Stimulated activated CD4-positive, alpha-beta T cell treated with anti-CD3 and anti-CD28 coated beads, TNF-alpha, amount 100 ng/mL, for 48 hours (primary cell): Measurements from ENCODE around the gene LRRC19.
A peak's percentile ranks its signal among the peaks of the same experiment; 100 is the strongest.

ENCODE experiments used
- DNase-seq, 3 donors: peaks; one replicate each; pipeline ENCODE4 v3.0.0-alpha.2; 2020; ENCODE audit warnings: low read depth in 3 of 3

Gene LRRC19

DNA sequence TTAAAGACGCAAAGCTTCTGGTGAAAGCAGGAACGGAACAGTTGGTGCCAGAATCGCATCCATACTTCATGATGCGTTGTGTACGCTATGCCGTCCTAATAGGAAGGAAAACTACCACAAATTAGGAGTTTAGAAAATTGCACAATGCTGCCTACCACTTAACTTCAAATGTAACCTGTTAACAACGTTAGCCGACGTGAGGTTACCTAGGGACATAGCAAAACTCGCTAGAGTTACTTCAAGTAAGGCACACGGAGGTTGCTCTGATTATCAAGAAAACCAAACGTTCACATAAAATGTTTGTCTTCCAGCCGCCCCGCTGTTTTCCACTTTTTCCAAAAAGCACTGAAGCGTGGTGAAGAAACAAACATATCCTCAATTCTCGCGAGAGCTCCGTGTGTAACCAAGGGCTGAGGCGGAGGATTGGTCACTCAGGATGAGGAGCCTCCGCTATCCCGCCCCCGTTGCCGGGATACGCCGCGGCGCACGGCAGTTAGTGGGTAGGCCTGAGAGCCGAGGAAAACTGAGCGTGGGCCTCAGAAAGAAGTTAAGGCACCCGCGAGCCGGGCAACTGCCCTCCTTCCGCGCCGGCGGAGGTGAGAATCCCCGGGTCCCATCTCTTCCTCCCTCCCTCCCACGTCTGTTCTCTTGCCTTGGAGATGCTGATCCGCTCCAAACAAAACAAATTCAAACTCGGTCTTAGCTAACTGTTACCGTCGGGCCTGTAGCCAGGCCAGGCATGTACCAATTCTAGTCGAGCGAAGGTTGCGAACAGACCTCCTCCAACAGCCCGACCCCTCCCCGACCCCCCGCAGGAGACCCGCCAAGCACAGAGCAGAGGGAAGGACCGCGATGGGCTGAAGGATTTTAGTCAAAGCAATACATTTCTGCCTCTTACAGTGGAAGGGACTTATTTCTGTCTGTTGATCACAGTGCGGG is 49.3 kb downstream of the LRRC19 start, which contains the start of gene IFT74:
Gene IFT74 (plus strand): TSS at position 492 of the 939 bp plus-strand sequence. CDS start 5,556 bp downstream, outside the sequence.
- DNase-seq, result peak; percentile 87 to 90 (median 88)

DNA sequence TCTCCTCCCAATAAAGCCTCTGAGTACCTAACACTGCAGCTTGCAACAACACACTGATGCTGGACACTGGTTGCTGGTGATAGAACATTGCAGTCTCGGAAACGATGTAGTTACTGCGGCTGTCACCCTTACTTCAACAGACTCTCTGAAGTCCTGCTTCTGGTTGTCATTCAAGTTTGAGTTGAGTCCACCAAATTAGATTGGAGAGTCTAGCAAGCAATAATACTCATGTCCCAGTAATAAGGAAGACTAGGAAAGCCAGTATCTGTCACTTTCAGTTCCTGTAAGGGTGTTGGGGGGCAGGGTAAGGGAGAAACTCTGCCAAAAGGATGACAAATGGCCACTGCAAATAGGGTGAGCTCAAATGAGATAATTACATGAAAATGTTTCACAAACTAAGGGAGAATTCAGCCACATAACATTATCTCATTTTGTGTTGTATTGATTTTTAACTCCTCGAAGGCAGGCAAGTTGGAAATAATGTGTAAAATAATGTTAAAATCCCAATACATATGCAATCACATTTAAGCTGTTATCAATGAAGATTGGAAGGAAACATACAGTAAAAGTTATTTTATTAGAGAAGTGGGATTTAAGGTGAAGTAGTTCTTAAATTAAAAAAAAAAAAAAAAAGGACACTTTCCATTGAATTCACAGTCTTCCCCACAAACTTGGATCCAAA is 50.1 kb downstream of the LRRC19 start:
- no peak for DNase-seq

DNA sequence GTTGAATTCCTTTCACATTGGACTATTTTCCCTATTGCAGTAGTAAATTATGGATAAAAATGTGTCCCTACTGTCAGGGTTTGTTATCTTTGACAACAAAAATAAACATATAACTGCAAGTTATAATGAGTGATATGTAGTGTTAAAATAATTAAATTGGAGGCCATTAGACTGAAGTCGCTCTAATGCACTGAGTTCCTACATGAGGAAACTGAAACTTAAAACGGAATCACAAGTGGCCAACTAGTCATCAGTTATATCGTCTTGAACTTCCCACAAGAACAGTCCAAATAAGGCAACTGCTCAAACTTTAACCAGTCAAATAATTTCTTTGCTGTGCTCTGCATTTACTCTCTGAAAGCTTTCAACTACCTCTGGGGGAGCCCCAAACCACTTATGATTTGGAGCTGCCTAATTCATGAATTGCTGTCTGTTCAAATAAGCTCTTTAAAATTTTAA is 51.4 kb downstream of the LRRC19 start:
- no peak for DNase-seq

DNA sequence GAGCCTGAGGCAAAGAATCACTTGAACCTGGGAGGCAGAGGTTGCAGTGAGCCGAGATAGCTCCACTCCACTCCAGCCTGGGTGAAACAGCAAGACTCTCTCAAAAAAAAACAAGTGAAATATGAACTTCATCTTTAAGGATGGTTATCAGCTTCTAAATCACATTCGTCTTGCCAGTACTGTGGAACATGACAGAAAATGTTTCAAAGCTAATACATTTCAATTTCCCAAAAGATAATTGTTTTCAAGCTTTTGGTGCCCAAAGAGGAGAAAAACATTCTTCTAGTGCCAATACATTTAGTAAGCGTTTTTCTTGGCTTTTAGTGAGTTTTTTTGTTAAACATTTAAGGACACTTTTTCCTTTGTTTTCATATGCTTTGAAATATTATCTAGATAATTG is 53.7 kb downstream of the LRRC19 start:
- DNase-seq, result no peak

DNA sequence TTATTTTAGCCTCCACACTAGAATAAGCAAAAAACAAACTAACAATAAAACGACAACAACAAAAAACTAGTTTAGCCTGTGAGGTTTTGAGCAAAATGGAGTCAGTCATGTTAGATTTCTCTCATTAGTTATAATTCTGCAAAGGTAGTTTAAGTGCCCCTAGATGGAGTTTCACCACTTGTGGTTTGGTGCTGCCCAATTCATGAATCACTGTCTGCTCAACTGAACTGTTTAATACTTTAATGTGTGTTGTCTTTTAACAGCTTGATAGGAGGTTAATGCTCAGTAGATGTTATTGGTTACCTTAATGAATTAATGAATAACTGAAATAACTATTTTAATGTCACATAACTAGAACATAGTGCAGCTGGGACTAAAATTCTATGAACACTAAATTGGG is 55.0 kb downstream of the LRRC19 start:
- DNase-seq, result no peak

DNA sequence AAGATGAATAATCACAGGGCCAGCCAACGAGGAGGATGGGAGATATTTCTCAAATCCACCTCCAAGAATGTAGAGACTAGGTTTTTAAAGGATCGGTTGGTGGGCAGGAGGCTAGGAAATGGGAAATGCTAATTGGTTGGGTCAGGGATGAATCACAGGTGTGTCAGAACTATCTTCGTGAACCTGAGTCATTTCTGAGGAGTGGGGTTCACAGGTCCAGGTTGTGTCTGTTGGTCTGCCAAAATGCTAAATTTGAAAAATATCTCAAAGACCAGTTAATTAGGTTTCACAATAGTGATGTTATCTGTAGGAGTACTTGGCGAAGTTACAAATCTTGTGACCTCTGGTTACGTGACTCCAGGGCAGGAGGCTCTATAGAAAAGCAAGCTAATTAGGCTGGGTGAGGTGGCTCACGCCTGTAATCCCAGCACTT is 55.8 kb downstream of the LRRC19 start:
- DNase-seq, result no peak

DNA sequence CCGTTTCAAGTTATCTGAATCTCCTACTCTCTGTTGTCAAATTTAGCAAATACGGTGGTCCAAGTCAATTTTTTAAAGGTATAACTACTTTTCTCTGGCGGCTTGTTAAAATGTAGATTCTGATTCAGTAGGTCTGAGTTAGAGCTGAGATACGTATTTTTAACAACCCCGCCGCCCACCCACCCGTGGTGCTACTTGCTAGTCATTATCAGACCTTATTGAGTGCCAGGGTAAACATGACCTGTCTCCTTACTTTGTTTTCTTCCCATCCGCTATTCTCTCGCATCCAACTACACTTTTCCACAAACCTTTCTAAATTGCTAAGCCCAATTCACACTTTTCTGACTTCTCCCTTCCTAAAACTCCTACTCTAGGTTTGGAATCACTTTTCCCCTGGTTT is 57.7 kb downstream of the LRRC19 start:
- DNase-seq, result peak; percentile 8 to 33 (median 27)

DNA sequence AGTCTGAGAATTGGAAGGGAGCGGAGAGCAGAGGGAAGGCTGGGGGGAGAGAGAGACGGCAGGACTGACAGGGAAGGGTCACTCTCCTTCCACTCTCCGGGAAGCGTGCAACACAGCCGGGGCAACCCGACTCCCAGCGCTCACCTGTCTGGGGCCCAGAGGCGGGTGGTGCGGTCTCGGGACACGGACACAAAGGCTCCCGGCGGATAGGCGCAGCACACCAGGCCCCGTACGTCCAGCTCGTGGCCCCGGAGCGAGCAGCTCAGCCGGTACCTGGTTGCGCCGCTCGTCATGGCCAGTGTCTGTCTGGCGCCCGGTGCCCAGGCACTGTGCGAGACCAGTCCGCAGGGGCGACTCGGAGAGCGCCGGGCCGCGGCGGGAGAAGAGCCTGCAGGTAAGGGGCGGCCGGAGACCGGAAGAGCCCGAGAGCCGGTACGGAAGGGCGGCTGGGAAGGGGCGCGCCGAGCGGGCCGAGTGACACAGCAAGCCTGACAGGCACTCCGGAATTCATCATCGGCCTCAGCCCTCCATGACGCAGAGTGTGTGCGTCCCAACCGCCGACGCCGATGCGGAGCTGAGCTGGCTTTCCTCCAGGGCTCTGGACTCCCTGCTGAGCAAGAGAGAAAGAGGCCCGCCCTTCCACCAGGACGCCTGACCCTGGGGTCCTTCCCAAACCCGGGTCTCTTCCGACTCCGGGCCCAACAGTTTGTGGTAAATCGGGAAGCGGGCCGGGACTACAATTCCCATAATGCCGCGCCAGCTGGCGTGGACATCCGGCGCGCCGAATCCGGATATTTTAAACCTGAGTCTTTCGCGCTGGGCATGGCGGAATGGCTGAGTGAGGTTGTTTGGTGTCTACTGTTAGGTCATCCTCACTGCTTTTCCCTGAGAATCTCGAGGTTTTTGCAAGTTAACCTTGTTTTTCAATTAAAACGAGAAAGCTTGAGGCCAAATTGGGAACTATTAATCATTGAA is 58.4 kb downstream of the LRRC19 start, which contains the start of gene PLAA:
Gene PLAA (minus strand): TSS at position 490 of the 975 bp plus-strand sequence. CDS start 197 bp downstream, at position 293.
- peak; percentile 76 to 79 (median 78) for DNase-seq

DNA sequence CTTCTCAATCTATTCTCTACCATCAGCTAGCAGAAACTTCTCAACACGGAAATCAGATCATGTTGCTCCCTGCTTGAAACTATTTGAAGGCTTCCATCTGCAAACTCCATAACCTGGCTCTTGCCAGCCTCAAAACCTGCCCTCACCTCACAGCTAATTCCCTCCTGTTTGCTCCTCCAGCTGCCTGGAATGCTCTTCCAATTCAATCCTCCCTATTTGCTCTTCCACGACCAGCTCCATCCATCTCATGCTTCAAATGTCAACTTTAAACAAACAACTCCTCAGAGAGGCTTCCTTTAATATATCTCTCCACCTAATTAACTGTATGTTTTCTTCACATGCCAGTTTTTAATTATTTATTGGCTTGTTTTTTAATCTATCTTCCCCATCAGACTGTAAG is 59.9 kb downstream of the LRRC19 start:
- DNase-seq, result no peak
